H9 (cell line): ENCODE results near the gene BCL11B. TPM values are rescaled to one million over a fixed set of nuclear protein-coding genes. Genes with fewer than 3 reads are reported as not detected.

Experiments used
- DNase-seq: peaks from one replicate; pipeline ENCODE4 v3.0.0-alpha.2; 2017
- H2AFZ ChIP-seq: one replicate; pipeline ENCODE4 v1.6.1; 2013; ENCODE audit warnings: mild to moderate bottlenecking, low read length, control low read depth, moderate library complexity
- H2AK5ac ChIP-seq: 2 replicates; pipeline ENCODE4 v1.6.1; 2013; ENCODE audit warnings: low read length, control low read depth, mixed read lengths; ENCODE audit not compliant: insufficient read length
- H2BK120ac ChIP-seq: one replicate; pipeline ENCODE4 v1.6.1; 2013; ENCODE audit warnings: low read depth, mild to moderate bottlenecking, low read length, control low read depth, inconsistent platforms; ENCODE audit not compliant: poor library complexity, severe bottlenecking
- H2BK12ac ChIP-seq: 2 replicates; pipeline ENCODE4 v1.6.1; 2013; ENCODE audit warnings: low read length, control low read depth, mixed read lengths, low read depth; ENCODE audit not compliant: insufficient read length
- H2BK15ac ChIP-seq: 2 replicates; pipeline ENCODE4 v1.6.1; 2013; ENCODE audit warnings: low read depth, low read length, control low read depth
- H2BK20ac ChIP-seq: one replicate; pipeline ENCODE4 v1.6.1; 2013; ENCODE audit warnings: low read depth, mild to moderate bottlenecking, low read length, control low read depth, inconsistent platforms; ENCODE audit not compliant: poor library complexity, severe bottlenecking
- H2BK5ac ChIP-seq: 2 replicates; pipeline ENCODE4 v1.6.1; 2013; ENCODE audit warnings: low read length, control low read depth, mixed read lengths; ENCODE audit not compliant: insufficient read length
- H3K14ac ChIP-seq: 2 replicates; pipeline ENCODE4 v1.6.1; 2013; ENCODE audit warnings: low read length, control low read depth; ENCODE audit not compliant: insufficient read depth
- H3K18ac ChIP-seq: 2 replicates; pipeline ENCODE4 v1.6.1; 2013; ENCODE audit warnings: low read depth, mild to moderate bottlenecking, mixed read lengths, low read length, control low read depth; ENCODE audit not compliant: insufficient read length
- H3K23ac ChIP-seq: 2 replicates; pipeline ENCODE4 v1.6.1; 2013; ENCODE audit warnings: low read length, control low read depth, mixed read lengths, low read depth; ENCODE audit not compliant: insufficient read length
- H3K23me2 ChIP-seq: 2 replicates; pipeline ENCODE4 v1.6.1; 2013; ENCODE audit warnings: low read depth, mild to moderate bottlenecking, mixed read lengths, low read length, control low read depth; ENCODE audit not compliant: insufficient read length, poor library complexity, severe bottlenecking
- H3K27ac ChIP-seq: 2 replicates; pipeline ENCODE4 v1.5.1; 2013; ENCODE audit warnings: low read length, control low read depth, mixed read lengths, low read depth; ENCODE audit not compliant: insufficient read length
- H3K27me3 ChIP-seq: 2 replicates; pipeline ENCODE4 v1.6.1; 2013; ENCODE audit warnings: low read length, control low read depth, inconsistent platforms; ENCODE audit not compliant: insufficient read depth
- H3K4ac ChIP-seq: 2 replicates; pipeline ENCODE4 v1.6.1; 2013; ENCODE audit warnings: low read depth, mild to moderate bottlenecking, control low read depth, inconsistent platforms, low read length, moderate library complexity
- H3K4me1 ChIP-seq: 2 replicates; pipeline ENCODE4 v1.6.1; 2013; ENCODE audit warnings: low read length, control low read depth, inconsistent platforms; ENCODE audit not compliant: insufficient read depth
- H3K4me2 ChIP-seq: 2 replicates; pipeline ENCODE4 v1.6.1; 2013; ENCODE audit warnings: low read length, control low read depth, mixed read lengths; ENCODE audit not compliant: insufficient read length, insufficient read depth
- H3K56ac ChIP-seq: 2 replicates; pipeline ENCODE4 v1.6.1; 2013; ENCODE audit warnings: low read depth, mild to moderate bottlenecking, mixed read lengths, low read length, control low read depth; ENCODE audit not compliant: insufficient read length
- H3K79me1 ChIP-seq: 2 replicates; pipeline ENCODE4 v1.6.1; 2013; ENCODE audit warnings: low read depth, mild to moderate bottlenecking, moderate library complexity, low read length, control low read depth, inconsistent platforms; ENCODE audit not compliant: insufficient read depth, poor library complexity, severe bottlenecking
- H3K79me2 ChIP-seq: 2 replicates; pipeline ENCODE4 v1.6.1; 2013; ENCODE audit warnings: low read length, control low read depth, inconsistent platforms; ENCODE audit not compliant: insufficient read depth
- H3K9ac ChIP-seq: 2 replicates; pipeline ENCODE4 v1.6.1; 2013; ENCODE audit warnings: low read length, control low read depth, mixed read lengths; ENCODE audit not compliant: insufficient read length; ENCODE audit errors: extremely low read depth
- H3K9me3 ChIP-seq: one replicate; pipeline ENCODE4 v1.6.1; 2013; ENCODE audit warnings: low read depth, low read length, inconsistent platforms; ENCODE audit not compliant: control insufficient read depth
- H3T11ph ChIP-seq: one replicate; pipeline ENCODE4 v1.6.1; 2013; ENCODE audit warnings: mild to moderate bottlenecking, low read length, control low read depth, inconsistent platforms
- H4K20me1 ChIP-seq: one replicate; pipeline ENCODE4 v1.6.1; 2013; ENCODE audit not compliant: control insufficient read depth, insufficient read length, insufficient read depth
- H4K5ac ChIP-seq: 2 replicates; pipeline ENCODE4 v1.6.1; 2013; ENCODE audit warnings: low read depth, mild to moderate bottlenecking, mixed read lengths, low read length, control low read depth; ENCODE audit not compliant: insufficient read length
- H4K8ac ChIP-seq: replicated peaks from 2 replicates; pipeline ENCODE4 v1.6.1; 2013; ENCODE audit warnings: low read length, control low read depth, mixed read lengths, low read depth; ENCODE audit not compliant: insufficient read length
- H4K91ac ChIP-seq: 2 replicates; pipeline ENCODE4 v1.6.1; 2013; ENCODE audit warnings: low read depth, mild to moderate bottlenecking, moderate library complexity, mixed read lengths, low read length, control low read depth; ENCODE audit not compliant: insufficient read length
- H3K27ac Mint-ChIP-seq, 3 experiments: 2 replicates in 2 of 3; 3 replicates in 1 of 3; pipeline ENCODE4 v1.8.0; 2020 to 2021; ENCODE audit warnings: mixed read lengths in 3 of 3, mild to moderate bottlenecking in 1 of 3, moderate library complexity in 1 of 3
- H3K27me3 Mint-ChIP-seq: 2 replicates; pipeline ENCODE4 v1.8.0; 2021; ENCODE audit warnings: low read depth, mild to moderate bottlenecking, moderate library complexity, mixed read lengths
- H3K36me3 Mint-ChIP-seq, 3 experiments: 2 replicates in 2 of 3; 3 replicates in 1 of 3; pipeline ENCODE4 v1.8.0; 2020 to 2021; ENCODE audit warnings: low read depth in 3 of 3, mixed read lengths in 3 of 3; ENCODE audit not compliant: insufficient read depth in 1 of 3
- H3K4me1 Mint-ChIP-seq, 2 experiments: 2 replicates each; pipeline ENCODE4 v1.8.0; 2020; ENCODE audit warnings: mixed read lengths in 2 of 2
- H3K4me3 Mint-ChIP-seq, 2 experiments: 2 replicates in 1 of 2; 3 replicates in 1 of 2; pipeline ENCODE4 v1.8.0; 2020 to 2021; ENCODE audit warnings: mild to moderate bottlenecking in 2 of 2, mixed read lengths in 2 of 2, moderate library complexity in 1 of 2
- H3K9me3 Mint-ChIP-seq, 2 experiments: 2 replicates in 1 of 2; 3 replicates in 1 of 2; pipeline ENCODE4 v1.8.0; 2020; ENCODE audit warnings: mild to moderate bottlenecking in 2 of 2, mixed read lengths in 2 of 2, moderate library complexity in 1 of 2
- WGBS: extraction: QIAGEN DNeasy Blood & Tissue Kit; methylation state at CpG from one replicate; pipeline ENCODE4 v1.1.7; 2013; ENCODE audit warnings: missing lambda C conversion rate, low lambda C conversion rate, mixed read lengths; ENCODE audit not compliant: insufficient read length; ENCODE audit errors: extremely low coverage; 5-methylcytosine and 5-hydroxymethylcytosine counted together
- total RNA-seq: library from RNA; stranded (reverse); gene quantifications from 2 replicates; pipeline ENCODE4 v1.2.1, GENCODE V29; 2021
- TF ChIP-seq, protein P1 (sequence below): fragments of 200-600 bp; sonication (generic); conservative IDR thresholded peaks from 3 replicates; pipeline ENCODE4 v1.8.0; 2021; ENCODE audit warnings: antibody characterized with exemption, mild to moderate bottlenecking

BCL11B gene
- total RNA-seq, 1 experiment from 2014 or later: 4.9 TPM

DNA sequence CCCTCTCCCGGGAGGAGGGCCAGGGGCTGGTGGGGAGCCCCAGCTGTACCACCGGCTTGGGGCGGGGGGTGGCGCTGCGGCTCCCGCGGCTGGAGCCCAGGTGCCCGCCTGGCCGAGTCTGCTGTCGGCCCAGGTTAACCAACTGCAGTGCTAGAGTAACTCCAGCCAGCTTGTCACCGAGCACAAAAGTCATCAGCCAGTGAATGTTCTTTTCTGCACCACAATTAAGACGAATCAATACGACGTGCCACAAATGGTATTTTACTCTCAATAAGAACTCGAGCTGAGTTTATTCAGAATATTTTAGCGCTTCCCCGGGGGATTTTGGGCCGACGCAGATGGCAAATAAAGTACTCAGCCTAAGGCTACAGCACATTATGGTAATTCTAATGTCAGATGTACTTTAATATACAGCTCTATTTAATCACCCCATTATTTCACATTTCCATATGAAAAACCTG, 83.2 kb downstream of the BCL11B start:
- Histone ChIP-seq H3K9me3 (no peaks in the 10 kb centered on the region), H3K27ac (no peak overlapping the region), H2BK120ac (no peak overlapping the region), H3K18ac (no peak overlapping the region), H2BK12ac (no peak overlapping the region), H3T11ph (no peak overlapping the region), H3K79me2 (no peaks in the 10 kb centered on the region; the same call in 1 of the 2 replicates), H2BK15ac (no peak overlapping the region), H3K56ac (no peak overlapping the region), H3K14ac (no peak overlapping the region), H4K5ac (no peak overlapping the region), H2BK20ac (no peak overlapping the region), H4K20me1 (no peaks in the 10 kb centered on the region), H3K4me1 (peaks cover 2% of the 10 kb centered on the region; the same call in 1 of the 2 replicates), H2BK5ac (no peak overlapping the region), H3K4ac (no peak overlapping the region), H4K91ac (no peak overlapping the region), H3K9ac (no peak overlapping the region), H3K23ac (no peak overlapping the region), H3K23me2 (no peaks in the 10 kb centered on the region), H2AK5ac (no peak overlapping the region), H3K27me3 (no peaks in the 10 kb centered on the region), H4K8ac (no peak overlapping the region), H3K79me1 (no peaks in the 10 kb centered on the region), H2AFZ (no peak overlapping the region), H3K4me2 (no peak overlapping the region)
- TF ChIP-seq, protein P1, sequence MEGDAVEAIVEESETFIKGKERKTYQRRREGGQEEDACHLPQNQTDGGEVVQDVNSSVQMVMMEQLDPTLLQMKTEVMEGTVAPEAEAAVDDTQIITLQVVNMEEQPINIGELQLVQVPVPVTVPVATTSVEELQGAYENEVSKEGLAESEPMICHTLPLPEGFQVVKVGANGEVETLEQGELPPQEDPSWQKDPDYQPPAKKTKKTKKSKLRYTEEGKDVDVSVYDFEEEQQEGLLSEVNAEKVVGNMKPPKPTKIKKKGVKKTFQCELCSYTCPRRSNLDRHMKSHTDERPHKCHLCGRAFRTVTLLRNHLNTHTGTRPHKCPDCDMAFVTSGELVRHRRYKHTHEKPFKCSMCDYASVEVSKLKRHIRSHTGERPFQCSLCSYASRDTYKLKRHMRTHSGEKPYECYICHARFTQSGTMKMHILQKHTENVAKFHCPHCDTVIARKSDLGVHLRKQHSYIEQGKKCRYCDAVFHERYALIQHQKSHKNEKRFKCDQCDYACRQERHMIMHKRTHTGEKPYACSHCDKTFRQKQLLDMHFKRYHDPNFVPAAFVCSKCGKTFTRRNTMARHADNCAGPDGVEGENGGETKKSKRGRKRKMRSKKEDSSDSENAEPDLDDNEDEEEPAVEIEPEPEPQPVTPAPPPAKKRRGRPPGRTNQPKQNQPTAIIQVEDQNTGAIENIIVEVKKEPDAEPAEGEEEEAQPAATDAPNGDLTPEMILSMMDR: peak; percentile 77
- no peaks in the 10 kb centered on the region; the same call in none of the 2 replicates for H3K27me3 Mint-ChIP-seq
- peaks cover 23 to 29% of the 10 kb centered on the region in 2 experiments for H3K4me1 Mint-ChIP-seq
- H3K27ac Mint-ChIP-seq: no peak overlapping the region
- H3K36me3 Mint-ChIP-seq: no peaks in the 10 kb centered on the region; a peak in 1 of 7 replicates
- peak; percentile 77 for DNase-seq
- no peaks in the 10 kb centered on the region for H3K9me3 Mint-ChIP-seq
- no peak overlapping the region for H3K4me3 Mint-ChIP-seq
- no CpG with 5 or more reads among the region's 19 CpGs for WGBS
